C4-2B (cell line): ENCODE data around the gene GPC5.

ENCODE experiments used
- ZFX ChIP-seq: fragments of 450-650 bp; IDR thresholded peaks from 2 replicates; pipeline ENCODE4 v1.6.1; 2017
- TF ChIP-seq, protein P1 (sequence below): fragments of 450-650 bp; conservative IDR thresholded peaks from 2 replicates; pipeline ENCODE4 v1.5.1; 2017; ENCODE audit warnings: mild to moderate bottlenecking

DNA sequence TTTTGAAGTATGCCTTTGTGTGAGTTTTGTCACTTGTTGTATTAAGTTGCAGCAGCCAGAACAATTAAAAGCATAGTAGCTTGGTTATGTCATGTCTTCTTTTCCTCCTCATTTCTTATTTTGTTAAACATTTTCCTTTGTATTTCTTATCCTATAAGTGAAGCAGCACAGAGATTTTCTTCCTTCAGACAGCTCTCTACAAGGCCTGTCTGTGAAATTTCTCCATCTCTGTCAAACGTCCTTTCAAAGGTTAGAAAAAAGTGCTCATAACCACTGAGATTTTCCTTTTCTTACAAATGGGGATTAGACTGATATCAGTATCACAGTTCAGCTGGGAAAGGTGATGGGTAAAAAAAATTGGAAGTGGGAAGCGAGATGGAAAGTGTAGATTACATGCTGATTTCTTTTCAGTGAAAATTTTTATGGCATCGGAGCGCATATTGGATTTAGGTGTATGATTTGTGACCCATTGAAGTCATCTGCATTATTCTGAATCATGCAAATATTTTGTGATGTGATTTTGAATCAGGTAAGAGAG lies 71.7 kb downstream of the GPC5 start:
- TF ChIP-seq, protein P1, sequence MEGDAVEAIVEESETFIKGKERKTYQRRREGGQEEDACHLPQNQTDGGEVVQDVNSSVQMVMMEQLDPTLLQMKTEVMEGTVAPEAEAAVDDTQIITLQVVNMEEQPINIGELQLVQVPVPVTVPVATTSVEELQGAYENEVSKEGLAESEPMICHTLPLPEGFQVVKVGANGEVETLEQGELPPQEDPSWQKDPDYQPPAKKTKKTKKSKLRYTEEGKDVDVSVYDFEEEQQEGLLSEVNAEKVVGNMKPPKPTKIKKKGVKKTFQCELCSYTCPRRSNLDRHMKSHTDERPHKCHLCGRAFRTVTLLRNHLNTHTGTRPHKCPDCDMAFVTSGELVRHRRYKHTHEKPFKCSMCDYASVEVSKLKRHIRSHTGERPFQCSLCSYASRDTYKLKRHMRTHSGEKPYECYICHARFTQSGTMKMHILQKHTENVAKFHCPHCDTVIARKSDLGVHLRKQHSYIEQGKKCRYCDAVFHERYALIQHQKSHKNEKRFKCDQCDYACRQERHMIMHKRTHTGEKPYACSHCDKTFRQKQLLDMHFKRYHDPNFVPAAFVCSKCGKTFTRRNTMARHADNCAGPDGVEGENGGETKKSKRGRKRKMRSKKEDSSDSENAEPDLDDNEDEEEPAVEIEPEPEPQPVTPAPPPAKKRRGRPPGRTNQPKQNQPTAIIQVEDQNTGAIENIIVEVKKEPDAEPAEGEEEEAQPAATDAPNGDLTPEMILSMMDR = no peak
- no peak for TF ChIP-seq ZFX
